SU-DHL-6 (cell line): Measurements from ENCODE around the gene HS3ST6.

Experiments used
- EZH2phosphoT487 ChIP-seq: fragments of 200-600 bp; sonication (generic), shearing (Covaris generic); conservative IDR thresholded peaks from 2 replicates; pipeline ENCODE4 v1.6.1; 2018; ENCODE audit warnings: mild to moderate bottlenecking, antibody characterized with exemption, low read length, moderate library complexity, mixed read lengths
- TF ChIP-seq, protein P1 (sequence below): fragments of 200-600 bp; sonication (generic); IDR thresholded peaks from one replicate; pipeline ENCODE4 v1.5.1; 2017; ENCODE audit warnings: antibody characterized with exemption, mild to moderate bottlenecking, low read length, moderate library complexity; ENCODE audit not compliant: insufficient read depth, poor library complexity, severe bottlenecking

DNA sequence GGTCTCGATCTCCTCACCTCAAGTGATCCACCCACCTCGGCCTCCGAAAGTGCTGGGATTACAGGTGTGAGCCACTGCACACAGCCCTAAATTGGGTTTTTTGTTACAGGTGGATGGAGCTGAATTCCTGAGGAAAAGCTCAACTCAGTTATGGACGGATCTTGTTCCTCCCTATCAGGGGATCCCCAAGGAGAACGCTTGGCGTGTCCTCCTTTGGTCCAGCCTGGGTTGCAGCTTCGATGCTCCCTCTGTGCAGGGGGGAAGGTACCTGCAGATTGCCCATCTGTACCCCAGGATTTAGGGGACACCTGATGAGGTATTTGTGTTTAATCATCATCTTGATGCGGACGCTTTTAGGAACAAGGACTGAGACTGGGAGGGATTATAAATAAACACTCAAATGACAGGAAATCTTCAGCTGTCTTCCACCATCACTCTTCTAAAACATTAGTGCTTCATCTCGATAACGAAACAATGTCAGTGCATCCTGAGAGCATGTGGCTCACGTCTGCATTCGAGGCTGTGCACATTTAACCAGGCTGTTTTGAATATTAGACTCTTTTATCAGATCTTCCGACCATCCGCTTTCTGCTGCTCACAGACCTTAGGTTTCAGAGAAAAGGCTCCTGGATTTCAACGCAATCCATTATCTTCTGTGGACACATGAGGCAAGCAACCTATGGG is 28.0 kb downstream of the HS3ST6 start:
- TF ChIP-seq, protein P1, sequence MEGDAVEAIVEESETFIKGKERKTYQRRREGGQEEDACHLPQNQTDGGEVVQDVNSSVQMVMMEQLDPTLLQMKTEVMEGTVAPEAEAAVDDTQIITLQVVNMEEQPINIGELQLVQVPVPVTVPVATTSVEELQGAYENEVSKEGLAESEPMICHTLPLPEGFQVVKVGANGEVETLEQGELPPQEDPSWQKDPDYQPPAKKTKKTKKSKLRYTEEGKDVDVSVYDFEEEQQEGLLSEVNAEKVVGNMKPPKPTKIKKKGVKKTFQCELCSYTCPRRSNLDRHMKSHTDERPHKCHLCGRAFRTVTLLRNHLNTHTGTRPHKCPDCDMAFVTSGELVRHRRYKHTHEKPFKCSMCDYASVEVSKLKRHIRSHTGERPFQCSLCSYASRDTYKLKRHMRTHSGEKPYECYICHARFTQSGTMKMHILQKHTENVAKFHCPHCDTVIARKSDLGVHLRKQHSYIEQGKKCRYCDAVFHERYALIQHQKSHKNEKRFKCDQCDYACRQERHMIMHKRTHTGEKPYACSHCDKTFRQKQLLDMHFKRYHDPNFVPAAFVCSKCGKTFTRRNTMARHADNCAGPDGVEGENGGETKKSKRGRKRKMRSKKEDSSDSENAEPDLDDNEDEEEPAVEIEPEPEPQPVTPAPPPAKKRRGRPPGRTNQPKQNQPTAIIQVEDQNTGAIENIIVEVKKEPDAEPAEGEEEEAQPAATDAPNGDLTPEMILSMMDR, result no peak
- TF ChIP-seq EZH2phosphoT487, result no peak
